DMS114 treated with DMSO at 0.1 percent for 48 hours (cell line): ENCODE results near the gene RUNX2.

Source experiments
- DNase-seq: peaks from one replicate; lab custom pipeline; 2025; ENCODE audit not compliant: unreplicated experiment; lab: John Stamatoyannopoulos, UW

RUNX2 gene

DNA sequence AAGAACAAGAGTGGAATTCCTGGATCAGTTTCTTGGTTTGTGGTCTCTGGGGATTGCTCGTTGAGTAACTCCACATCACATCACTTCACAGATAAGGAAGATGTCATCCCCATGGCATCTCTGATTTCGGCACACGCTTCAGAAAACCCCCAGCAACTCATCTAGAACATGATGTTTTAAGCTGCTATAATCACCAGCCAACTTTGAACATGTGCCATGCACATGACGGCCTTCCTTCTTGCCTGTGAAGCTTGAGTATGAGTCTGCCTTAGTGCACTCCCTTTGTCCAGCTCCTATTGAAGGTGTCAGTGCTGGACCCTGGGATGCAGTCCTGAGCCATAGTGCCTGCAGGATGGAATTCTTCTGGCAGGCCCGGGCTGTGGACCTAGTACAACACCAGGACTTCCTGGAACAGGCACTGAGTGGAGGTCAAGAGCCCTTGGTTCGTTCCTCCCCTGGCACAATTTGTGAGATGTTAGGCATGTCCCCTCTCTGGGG is 281.1 kb downstream of the RUNX2 start:
- no peak for DNase-seq

DNA sequence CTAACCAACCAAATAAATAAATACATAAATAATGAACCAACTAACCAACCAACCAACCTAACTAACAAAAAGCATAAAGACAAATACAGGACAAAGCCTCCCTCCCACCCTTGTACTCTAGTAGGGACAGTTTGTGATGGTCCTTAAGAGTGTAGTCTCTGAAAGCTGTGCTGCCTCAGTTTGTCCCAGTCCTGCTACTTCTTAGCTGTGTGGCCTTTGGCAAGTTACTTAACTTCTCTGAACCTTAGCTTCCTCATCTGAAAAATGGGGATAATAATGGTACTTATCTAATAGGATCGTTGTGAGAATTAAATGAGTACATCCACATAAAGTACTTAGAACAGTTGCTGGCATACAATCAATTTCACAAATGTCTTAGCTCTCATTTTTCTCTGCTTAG is 282.2 kb downstream of the RUNX2 start:
- no peak for DNase-seq

DNA sequence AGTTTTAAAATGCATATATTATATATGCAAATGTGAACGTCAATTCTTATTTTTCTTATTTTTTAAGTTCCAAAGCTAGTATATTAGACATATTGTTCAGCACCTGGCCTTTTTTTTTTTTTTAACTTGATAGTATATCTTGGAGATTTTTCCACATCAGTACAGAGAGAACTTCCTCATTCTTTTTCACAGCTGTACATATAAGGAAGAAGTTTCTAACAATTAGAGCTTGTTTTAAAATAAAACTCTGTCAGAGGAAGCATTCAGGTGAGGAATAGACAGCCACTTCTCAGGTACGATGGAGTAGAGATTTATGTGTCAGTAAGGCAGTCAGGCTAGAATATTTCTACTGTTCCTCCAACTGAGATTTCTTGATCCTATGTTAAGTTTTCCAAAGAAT is 282.7 kb downstream of the RUNX2 start:
- DNase-seq = no peak

DNA sequence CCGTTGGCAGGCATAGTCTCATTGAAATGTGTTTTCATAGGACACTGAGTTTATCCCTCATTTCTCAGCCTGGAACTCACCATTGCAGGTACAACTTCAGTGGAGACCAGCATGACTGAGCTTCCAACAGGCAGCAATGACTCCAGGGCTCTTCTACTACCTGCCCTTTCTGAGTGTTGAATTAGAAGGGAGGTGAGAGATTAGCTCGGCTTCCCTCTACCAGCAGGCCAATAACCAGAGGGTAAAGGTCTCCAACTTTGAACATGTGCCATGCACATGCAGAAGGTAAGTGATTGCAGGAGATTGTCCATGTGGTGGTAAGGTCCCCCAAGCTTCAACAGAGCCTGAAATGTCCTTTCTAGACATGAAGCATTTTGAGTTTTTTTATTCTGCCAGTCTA is 283.4 kb downstream of the RUNX2 start:
- DNase-seq = no peak

DNA sequence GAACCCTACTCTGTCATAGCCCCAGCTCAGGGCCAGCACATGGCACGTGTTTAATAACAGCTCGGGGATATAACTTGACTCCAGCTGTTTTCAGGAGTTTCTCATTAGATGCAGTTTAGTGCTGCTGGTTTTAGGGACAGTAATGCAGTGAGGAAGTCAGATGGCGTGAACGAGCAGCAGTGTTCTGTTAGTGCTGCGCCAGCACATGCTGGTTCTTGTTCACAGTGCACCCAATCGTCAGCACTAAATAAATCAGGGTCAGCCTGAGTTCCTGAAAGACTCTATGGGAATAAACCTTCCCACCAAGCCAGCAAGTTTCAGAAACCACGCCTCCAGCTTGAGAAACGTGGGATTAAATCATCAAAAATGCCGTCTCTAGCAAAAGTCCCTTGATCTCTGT is 285.5 kb downstream of the RUNX2 start:
- no peak for DNase-seq

DNA sequence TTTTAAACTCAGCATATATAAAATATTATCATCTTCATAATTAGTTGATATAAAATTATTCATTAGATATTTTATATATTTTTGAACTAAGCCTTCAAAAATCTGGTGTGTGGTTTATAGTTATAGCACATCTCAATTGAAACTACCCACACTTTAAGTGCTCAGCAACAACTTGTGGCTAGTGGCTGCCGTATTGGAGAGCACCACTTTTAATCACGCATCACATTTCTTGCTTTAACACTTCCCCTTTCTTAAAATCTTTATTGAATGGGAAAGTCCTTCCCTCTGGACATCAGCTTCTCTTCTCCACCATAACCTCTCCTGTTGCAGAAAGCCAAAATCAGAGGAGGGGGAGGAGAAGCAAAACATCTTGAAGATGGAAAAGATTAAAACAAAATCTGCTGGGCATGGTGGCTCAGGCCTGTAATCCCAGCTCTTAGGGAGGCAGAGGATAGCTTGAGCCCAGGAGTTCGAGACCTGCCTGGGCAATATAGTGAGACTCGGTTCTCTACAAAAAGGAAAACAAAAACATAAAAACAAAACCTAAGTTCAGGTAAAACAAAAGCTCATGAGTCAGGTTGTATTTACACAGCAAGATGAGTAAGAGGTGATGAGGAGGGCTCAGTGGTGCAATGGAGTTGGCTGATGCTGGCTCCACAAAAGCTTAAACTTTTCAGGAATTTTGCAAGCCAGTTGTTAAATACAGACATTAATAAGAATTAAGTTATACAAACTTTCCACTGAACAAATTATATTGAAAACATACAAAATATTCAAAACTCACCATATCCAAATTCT is 286.6 kb downstream of the RUNX2 start:
- no peak for DNase-seq

DNA sequence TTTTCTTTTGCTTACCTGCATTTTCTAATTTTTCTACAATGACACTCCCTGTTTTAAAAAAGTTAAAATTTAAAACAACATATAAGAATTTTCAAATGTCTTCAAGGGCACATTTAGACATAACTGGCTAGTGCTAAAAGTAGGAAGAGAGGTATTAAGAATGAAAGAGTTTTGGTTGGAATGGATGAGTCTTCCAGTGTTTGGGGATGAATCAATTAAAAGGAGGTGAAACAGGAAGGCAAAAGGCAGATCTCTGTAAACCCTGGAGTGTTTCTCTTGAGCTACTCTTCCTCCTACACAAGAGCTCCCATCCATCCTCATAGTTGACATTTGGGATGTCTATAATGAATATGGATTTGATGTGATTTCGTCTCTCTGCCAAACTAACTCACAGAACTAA is 288.1 kb downstream of the RUNX2 start:
- no peak for DNase-seq

DNA sequence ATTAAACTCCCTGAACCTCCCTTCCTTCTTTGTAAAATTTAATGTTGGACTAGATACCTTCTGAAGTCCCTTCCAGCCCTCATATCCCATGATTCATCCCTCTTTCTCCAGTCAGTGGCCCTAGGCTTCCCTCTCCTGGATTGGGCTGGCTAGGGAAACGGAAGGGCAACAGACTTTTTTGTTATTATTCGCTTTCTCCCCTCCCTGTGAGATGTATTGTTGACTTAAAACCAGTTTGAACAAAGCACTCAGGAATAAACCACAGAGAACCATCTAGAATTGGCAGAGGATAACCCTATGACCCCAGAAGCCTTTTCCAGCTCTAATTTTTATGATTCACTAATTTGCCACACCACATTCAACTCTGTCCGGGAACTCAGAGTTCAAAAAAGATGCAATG is 289.3 kb downstream of the RUNX2 start:
- no peak for DNase-seq

DNA sequence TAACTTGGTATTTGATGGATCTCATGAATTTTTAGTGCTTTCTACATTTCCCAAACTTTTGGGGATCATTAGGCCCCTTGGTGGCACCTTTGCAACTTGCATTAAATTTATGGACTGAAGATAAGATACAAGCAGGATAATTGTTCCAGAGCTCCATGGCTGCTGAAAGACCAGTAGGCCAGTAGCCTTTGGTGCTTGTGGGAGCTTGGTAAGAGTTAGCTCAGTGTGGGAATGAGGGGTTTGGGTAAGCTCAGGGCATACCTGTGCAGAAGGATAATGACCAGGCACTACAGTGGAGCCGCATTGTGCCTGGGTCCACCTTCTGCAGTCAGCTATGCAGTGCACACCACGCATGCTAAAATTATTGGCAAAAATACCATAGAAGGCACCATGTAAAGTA is 290.1 kb downstream of the RUNX2 start:
- DNase-seq = no peak

DNA sequence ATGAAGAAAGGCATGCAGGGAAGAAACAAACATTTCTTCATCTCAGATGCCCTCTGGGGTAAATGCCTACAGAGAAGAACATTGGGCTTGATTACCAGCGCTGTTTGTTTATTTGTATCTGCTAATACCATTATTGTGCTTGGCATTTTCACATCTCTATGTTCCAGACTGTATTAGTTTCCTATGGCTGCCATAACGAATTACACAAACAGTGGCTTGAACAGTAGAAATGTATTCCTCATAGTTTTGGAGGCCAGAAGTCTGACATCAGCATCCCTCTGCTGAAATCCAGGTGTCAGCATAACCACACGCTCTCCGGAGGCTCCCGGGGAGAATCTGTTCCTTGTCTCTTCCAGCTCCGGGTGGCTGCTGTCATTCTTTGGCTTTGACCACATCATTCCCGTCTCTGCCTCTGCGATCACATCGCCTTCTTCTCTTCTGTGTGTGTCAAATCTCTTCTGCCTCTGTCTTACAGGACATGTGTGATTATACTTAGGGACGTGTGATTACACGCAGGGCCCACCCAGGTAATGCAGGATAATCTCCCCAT is 291.2 kb downstream of the RUNX2 start:
- no peak for DNase-seq

DNA sequence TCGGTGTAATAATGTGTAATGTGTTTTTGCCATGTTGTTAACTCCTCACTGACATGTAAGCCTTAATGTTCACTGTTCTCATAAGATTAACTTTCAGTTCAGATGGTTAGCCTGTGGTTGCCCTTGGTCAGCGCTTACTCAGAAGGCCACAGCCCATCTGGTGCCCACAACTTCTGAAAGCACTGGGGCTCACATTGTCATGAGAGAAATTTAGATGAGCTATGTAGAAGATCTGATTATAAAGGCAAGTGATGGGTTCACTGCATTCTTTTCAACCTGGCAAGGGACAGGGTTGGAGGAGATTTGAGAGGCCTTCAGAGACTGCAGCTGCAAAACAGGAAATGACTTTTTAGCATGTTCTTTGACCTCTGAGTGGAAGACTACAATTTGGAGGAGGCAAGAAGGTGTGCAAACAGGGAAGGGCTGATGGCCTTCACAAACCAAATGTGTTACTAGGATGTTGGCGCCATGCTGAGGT is 291.9 kb downstream of the RUNX2 start:
- DNase-seq = no peak

DNA sequence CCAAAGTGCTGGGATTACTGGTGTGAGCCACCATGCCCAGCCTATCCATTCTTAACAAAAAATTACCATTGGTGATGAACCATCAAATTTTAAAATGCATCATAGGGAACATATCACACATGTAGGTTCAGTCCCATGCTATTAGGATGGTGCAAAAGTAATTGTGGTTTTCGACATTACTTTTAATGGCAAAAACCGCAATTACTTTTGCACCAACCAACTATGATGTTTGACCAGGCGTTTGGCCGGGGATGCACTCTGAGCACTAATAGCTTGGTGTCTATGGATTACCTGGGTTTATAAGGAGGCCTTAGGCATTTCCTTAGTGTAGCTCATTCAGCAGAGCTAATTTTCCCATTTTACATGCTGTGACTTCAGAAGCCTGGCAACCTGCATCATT is 296.1 kb downstream of the RUNX2 start:
- no peak for DNase-seq

DNA sequence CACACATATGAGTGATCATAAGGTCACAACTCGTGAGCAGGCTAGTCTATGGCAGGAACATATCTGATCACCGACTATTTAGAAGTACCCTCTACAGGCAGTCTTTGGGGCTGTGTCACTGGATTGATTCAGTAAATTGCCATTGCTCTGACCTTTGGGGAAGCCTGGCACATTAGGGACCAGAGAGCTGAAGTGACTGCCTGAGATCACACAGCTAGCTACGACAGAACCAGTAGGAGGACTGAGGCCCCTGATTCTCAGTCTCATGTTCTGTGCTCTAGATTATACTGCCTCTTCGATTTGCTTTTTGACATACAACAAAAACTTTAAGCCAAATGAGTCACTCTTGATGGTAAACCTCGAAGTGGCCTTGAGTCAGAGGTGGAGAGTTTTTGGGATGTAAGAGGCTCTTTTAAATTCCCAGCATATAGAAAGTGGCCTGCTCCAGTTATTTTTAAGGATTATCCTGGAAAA is 297.1 kb downstream of the RUNX2 start:
- no peak for DNase-seq

DNA sequence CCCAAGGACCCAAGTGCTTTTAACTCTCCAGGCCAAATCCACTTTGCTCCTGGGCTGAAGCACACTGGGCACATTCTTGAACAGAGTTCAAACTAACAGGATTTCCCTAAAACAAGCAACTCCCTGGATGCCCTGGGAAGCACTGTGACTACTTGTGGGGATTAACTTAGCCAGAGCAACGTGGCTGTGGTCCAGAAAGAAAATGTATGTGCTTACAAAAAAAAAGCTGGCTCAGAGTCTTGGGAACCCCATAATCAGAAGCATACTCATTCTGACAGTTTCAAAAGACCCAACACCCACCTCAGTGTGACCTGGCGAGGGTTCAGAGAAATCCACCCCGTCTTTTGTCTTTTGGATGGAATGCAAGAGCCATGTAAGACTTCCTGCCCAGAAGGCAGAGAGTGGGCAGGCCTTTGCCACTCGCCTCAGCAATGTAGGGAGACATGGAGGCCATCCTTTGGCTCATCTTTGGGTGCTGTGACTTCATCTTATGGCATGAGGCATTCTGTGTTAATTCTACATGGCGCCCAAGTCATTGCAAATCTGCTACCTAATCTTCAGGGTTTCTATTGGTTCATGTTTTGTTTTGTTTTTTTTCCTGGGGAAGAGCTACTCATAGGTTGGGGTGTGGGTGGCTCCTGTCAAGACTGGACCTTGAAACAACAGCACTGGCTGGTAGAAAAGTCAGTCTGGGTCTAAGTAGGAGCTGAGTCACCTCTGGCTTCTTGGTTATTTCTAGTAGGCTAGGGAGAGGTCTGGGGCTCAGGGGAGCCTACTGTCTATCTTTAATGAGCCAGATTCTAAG is 298.2 kb downstream of the RUNX2 start:
- no peak for DNase-seq

DNA sequence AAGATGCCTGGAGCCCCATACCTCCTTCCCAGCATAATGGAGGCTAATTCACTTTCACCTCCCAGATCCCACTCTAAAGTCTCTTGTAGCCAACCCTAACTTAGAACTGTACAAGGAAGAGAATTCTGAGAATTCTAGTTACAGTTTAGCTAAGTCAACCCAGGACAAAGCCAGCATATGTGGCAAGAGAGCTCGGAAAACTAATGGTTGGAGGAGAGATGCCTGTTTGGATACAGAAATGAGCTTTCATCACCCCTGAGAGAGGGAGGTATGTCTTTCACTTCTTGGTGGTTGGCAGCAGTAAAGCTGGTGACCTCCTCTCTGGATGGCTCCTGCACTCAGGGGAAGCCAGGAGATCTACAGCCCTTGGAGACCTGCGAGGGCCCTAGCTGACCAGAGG is 302.2 kb downstream of the RUNX2 start:
- DNase-seq = no peak

DNA sequence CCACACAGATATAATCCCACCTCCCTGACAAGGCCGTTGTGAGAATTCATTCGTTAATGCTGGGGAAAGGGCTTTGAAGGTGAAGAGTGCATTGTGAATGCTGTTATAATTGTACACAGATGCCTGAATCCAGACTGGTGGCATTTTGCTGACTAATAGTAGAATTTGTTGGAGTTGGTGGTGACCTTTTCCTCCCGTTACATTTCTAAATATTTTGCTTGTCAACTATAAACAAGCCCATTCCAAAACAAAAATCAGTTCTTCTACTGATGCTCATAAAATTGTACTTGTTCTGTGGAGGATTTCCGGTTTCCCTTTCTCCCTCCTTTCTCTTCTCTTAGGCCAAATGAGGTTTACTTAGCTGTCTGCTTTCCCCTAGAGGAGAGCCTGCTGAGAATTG is 302.7 kb downstream of the RUNX2 start:
- DNase-seq = no peak

DNA sequence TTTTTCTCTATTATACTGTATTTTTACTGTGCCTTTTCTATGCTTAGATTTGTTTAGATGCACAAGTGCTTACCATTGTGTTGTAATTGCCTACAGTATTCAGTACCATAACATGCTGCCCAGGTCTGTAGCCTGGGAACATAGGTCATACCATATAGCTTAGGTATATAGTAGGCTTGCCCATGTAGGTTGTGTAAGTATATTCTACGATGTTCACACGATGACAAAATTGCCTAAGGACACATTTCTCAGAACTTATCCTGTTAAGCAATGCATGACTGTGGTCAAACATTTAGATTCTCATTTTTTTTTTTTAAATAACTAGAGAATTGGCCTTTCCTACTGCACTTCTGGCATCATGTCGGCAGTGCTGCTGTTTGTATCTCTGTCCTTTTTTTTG is 303.3 kb downstream of the RUNX2 start:
- no peak for DNase-seq

DNA sequence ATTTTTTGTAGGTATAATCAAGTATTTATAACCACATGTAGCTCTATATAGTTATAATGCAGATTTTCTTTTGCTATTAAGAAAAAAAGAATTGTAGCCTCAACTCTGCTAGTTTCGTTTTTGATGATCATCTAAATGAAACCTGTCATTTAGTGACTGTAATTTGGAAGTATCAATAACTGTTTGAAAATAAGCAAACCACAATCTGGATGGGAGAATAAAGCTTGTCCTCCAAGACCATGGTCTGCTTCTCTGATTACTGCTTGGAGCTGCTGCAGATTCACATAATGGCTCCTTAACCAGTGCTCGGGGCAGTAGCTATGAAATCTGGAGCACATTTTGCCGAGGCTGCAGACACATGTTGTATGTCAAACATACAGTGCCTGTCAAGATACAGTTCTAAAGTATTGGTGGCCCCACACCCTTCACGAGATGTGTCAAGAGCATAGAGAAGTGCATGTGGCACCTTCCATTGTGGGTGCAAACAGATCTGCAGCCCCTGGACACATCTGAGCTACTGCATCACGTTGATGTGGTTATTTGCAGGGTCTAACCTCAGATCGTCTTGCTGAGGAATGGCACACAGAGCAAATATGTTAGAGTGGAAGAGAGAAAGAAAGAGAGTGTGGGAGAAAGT is 305.3 kb downstream of the RUNX2 start:
- DNase-seq = no peak

DNA sequence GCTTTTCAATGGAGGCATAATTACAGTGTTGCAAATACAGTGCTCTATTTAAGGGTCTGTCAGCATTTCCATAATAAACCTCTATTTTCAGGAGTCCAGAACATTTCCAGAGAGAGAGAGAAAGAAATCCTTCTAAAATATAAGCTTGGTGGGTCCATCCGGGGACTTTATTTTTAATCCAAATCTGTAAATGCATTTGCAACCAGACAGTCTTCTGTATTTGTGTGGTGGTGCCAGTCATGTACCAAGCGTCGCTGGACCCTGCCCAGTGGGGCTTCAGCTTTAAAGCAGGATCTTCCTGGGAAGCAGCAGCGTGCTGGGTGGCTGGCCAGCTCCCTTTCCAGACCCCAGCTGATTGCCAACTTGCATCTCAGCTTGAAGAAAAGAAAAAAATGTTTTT is 306.1 kb downstream of the RUNX2 start:
- no peak for DNase-seq

DNA sequence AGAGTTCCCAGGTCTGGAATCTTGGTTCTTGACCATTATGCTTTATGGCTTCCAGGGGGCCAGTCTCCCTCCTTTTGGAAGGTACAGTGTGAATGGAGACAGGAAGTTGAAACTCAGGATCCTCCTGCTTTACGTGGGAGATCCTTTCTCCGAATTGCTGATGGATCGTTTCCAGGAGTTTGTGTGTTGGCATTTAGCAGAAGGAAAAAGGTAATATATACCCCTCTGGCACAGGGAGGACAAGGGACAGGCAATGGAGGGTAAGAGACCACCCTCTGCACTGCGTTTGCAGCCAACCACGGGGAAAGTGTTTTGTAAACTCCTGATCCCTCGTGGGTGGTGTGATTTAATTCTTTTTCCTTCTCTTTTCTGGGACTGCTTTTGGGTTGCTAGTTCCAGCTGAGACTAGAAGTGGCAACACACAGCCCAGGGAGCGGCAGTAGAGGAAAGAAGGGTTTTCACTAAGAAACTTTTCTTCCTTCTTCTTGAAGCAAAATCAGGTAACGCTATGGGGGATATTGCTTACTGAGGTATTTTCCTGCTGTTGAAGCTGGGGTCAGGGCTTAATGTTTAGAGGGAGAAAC is 307.2 kb downstream of the RUNX2 start:
- no peak for DNase-seq

DNA sequence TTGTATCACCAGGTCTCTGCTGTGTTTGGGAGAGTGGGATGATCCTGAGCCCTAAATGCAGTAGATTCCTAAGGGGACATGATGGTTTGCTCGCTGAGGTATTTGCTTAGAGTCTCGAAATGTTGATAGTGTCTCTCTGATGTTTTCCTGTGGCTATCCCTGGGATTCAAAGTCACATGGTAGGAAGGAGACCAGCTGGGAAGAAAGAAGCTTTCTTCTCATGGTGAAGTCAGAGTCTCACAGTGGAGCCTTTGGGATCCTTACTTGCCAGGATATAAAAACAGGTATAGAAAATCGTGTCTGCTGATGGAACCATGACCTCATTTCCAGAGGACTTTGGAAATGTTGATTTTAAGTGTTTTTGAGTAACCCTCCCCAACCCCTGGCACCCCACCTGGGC is 308.9 kb downstream of the RUNX2 start:
- no peak for DNase-seq
